GM12878 (cell line): ENCODE results near the gene SHANK3.

Source experiments
- CTCF ChIP-seq, 3 experiments: IDR thresholded peaks in 2 of 3; conservative IDR thresholded peaks in 1 of 3; 2 replicates each; pipeline ENCODE4 v1.5.1; 2011; ENCODE audit warnings: low read depth in 3 of 3, low read length in 3 of 3, mild to moderate bottlenecking in 3 of 3, control low read depth in 2 of 3, moderate library complexity in 2 of 3, inconsistent platforms in 1 of 3, mixed read lengths in 1 of 3; ENCODE audit not compliant: control insufficient read depth in 2 of 3, insufficient read depth in 1 of 3; ENCODE audit errors: extremely low read depth in 1 of 3
- FOXK2 ChIP-seq: fragments of 450-650 bp; IDR thresholded peaks from 2 replicates; pipeline ENCODE4 v1.6.1; 2017; ENCODE audit warnings: mild to moderate bottlenecking, moderate library complexity
- HDAC6 ChIP-seq: fragments of 200-600 bp; sonication (generic); IDR thresholded peaks from one replicate; pipeline ENCODE4 v1.8.0; 2017; ENCODE audit warnings: antibody characterized with exemption; ENCODE audit not compliant: unreplicated experiment
- RELA ChIP-seq: fragments of 450-650 bp; IDR thresholded peaks from 2 replicates; pipeline ENCODE4 v1.8.0; 2014; ENCODE audit warnings: borderline replicate concordance; ENCODE audit not compliant: partially characterized antibody

DNA sequence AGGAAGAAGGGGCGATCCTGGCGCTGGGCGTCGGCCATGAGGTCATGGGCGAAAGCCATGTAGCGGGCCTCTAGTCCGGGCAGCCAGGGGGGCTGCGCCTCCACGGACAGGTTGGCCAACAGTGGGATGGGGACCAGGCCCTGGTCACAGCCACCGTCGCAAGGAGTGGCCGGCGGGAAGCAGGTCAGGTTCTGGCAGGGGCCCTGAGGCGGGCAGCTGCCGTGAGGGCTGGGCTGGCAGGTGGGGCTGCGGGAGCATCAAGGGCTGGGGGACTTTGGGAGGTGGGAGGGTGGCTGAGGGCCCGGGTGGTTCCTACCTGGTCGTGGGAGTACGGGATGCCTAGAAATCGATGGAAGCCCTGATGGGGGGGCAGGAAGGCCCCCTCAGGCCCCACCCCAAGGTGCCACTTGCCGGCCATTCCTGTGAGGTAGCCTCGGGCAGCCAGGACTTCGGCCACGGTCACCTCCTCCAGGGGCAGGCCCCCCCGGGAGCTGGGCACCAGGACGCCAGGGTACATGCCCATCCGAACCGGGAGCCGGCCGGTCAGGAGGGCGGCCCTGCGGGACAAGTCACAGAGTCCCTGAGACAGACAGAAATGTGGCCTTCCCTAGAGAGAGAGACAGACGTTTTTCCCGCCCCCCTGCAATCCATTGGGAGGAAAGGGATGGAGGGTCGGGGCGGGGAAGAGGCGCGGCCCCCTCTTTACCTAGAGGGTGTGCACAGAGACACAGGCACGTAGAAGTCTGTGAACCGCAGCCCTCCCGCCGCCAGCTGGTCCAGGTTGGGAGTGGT lies 45.6 kb upstream of the SHANK3 start:
- no peak for TF ChIP-seq HDAC6
- TF ChIP-seq CTCF (IDR thresholded peaks at IDR 0.05 in 2 of 3, conservative IDR thresholded peaks at IDR 0.05 in 1 of 3; ENCODE audit: control insufficient read depth in 2 of 3, extremely low read depth in 1 of 3, insufficient read depth in 1 of 3, low read depth in 3 of 3, low read length in 3 of 3) = no peak
- no peak for TF ChIP-seq RELA
- no peak for TF ChIP-seq FOXK2
